Thyroid gland (tissue), 4 donors: ENCODE results near the gene DAGLA. TPM values are rescaled to one million over a fixed set of nuclear protein-coding genes. Genes with fewer than 3 reads are reported as not detected.

ENCODE experiments used
- DNase-seq, 2 donors: peaks; one replicate each; pipeline ENCODE4 v3.0.0-alpha.2; 2019
- H3K27ac ChIP-seq, 3 donors: fragments of 200-600 bp; sonication (generic); 1 replicate in 2 of 3; 2 replicates in 1 of 3; pipeline ENCODE4 v1.5.1; 2016 to 2019; ENCODE audit warnings: mild to moderate bottlenecking in 1 of 3, moderate library complexity in 1 of 3
- H3K27me3 ChIP-seq: fragments of 200-600 bp; sonication (generic); one replicate; pipeline ENCODE4 v1.5.1; 2019
- H3K36me3 ChIP-seq, 2 donors: fragments of 200-600 bp; sonication (generic); one replicate each; pipeline ENCODE4 v1.5.1; 2016 to 2019
- H3K4me1 ChIP-seq, 2 donors: fragments of 200-600 bp; sonication (generic); one replicate each; pipeline ENCODE4 v1.5.1; 2017 to 2019
- H3K4me3 ChIP-seq, 3 donors: fragments of 200-600 bp; sonication (generic); replicated peaks in 1 of 3; 1 replicate in 2 of 3; 2 replicates in 1 of 3; pipeline ENCODE4 v1.5.1; 2016; ENCODE audit warnings: mild to moderate bottlenecking in 1 of 3
- H3K9me3 ChIP-seq: fragments of 200-600 bp; sonication (generic); one replicate; pipeline ENCODE4 v1.5.1; 2017
- POLR2A ChIP-seq, 2 donors: fragments of 450-650 bp; IDR thresholded peaks; one replicate each; pipeline ENCODE4 v1.6.1; 2017; ENCODE audit warnings: antibody characterized with exemption in 2 of 2, mild to moderate bottlenecking in 2 of 2, moderate library complexity in 1 of 2
- WGBS, 2 donors: methylation state at CpG; one replicate each; pipeline ENCODE4 v1.1.5; 2017; 5-methylcytosine and 5-hydroxymethylcytosine counted together
- intact Hi-C: fragments of 100-400 bp; cut with DNase I; formaldehyde crosslinking; loops from one replicate; pipeline ENCODE4 v1.15.1; 2023
- total RNA-seq, 4 donors: library from RNA; depleted of rRNA; stranded (reverse); fragments of >200 nt; gene quantifications; one replicate each; pipeline ENCODE4 v1.2.3, GENCODE V29; 2016
- TF ChIP-seq, protein P1 (sequence below), 6 experiments: fragments of 200-600 bp in 3 of 6; fragments of 450-650 bp in 3 of 6; sonication (generic) in 3 of 6; IDR thresholded peaks; one replicate each; pipeline ENCODE4 v1.5.1; 2016 to 2019; ENCODE audit warnings: antibody characterized with exemption in 6 of 6, mild to moderate bottlenecking in 2 of 6, inconsistent platforms in 1 of 6, moderate library complexity in 1 of 6

DAGLA gene
- total RNA-seq, 4 donors from 2014 or later, result 1.7 to 2.8 (median 1.9) TPM

DNA sequence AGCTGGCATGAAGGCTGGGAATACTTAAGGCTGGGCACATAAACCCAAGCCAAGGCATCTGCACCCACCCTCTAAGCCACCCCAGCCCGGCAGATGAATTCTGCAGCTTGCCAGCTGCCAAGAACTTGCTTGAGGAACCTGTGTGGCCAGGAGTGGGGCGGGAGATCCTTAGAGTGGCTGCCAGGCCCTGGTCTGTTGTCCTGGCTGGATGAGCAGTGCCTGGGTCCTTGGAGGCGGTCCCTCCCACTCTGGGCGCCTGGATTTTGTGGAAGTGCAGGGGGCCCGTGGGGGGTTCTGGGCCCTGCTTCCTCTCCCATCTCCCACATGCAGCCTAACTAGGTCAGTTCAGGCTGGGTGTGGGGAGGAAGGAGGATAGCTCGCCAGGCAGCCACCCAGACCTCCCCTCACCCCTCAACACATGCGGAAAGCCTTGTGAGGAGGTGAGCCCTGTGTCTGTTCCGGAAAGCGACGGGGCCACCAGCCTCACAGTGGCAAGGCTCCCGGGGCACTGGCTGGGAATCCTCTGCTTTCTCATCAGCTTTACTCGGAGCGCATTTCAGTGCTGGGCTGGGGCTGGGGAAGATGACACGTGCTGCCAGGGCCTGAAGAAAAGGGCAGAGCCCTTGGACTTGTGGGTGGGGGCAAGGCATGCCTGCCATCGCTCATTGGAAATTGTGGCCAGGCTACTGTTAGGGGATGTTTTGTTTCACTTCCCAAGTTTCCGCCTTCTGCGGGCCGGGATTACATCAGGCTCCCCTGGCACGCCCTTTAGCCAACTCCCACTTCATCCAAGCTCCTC is 8.4 kb downstream of the DAGLA start:
- Histone ChIP-seq H3K4me1 (peaks cover 14 to 38% of the 10 kb centered on the region in 2 donors), H3K27me3 (no peaks in the 10 kb centered on the region), H3K36me3 (no peaks in the 10 kb centered on the region), H3K27ac (peak overlapping the region; percentile 60 to 79 (median 76)), H3K9me3 (no peaks in the 10 kb centered on the region), H3K4me3 (no peak overlapping the region)
- intact Hi-C loops, result no loop called here
- WGBS, 2 donors, result 35 to 53% methylated on average over 16 to 19 of the region's 19 CpGs
- no peak for TF ChIP-seq POLR2A (IDR thresholded peaks at IDR 0.05)
- TF ChIP-seq, protein P1, sequence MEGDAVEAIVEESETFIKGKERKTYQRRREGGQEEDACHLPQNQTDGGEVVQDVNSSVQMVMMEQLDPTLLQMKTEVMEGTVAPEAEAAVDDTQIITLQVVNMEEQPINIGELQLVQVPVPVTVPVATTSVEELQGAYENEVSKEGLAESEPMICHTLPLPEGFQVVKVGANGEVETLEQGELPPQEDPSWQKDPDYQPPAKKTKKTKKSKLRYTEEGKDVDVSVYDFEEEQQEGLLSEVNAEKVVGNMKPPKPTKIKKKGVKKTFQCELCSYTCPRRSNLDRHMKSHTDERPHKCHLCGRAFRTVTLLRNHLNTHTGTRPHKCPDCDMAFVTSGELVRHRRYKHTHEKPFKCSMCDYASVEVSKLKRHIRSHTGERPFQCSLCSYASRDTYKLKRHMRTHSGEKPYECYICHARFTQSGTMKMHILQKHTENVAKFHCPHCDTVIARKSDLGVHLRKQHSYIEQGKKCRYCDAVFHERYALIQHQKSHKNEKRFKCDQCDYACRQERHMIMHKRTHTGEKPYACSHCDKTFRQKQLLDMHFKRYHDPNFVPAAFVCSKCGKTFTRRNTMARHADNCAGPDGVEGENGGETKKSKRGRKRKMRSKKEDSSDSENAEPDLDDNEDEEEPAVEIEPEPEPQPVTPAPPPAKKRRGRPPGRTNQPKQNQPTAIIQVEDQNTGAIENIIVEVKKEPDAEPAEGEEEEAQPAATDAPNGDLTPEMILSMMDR (IDR thresholded peaks at IDR 0.05), result no peak
- DNase-seq, result peak; percentile 91 to 93

DNA sequence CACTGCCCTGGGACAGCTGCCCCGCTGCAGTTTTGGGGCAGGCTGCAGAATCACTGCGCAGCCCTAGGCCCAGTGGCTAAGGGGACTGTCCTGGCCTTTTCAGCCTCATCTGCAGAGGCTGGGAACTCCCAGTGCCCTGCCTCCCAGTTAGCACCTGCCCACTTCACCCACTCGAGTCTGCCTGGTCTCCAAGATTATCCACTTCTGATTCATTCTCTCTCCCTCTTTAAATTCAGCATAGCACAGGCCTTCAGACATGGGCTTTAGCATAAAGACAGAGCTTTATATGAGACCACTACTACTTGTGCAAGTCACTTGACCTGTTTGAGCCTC is 8.9 kb downstream of the DAGLA start:
- intact Hi-C loops, result no loop called here
- no peaks in the 10 kb centered on the region for H3K36me3 ChIP-seq
- no peaks in the 10 kb centered on the region for H3K9me3 ChIP-seq
- 46 to 56% methylated on average over 3 of the region's 3 CpGs for whole genome bisulfite sequencing, 2 donors
- peak overlapping the region; percentile 60 to 79 (median 76) for H3K27ac ChIP-seq
- no peaks in the 10 kb centered on the region for H3K27me3 ChIP-seq
- no peak for TF ChIP-seq POLR2A (IDR thresholded peaks at IDR 0.05)
- DNase-seq, result no peak
- peaks cover 19 to 44% of the 10 kb centered on the region in 2 donors for H3K4me1 ChIP-seq
- no peak overlapping the region for H3K4me3 ChIP-seq

DNA sequence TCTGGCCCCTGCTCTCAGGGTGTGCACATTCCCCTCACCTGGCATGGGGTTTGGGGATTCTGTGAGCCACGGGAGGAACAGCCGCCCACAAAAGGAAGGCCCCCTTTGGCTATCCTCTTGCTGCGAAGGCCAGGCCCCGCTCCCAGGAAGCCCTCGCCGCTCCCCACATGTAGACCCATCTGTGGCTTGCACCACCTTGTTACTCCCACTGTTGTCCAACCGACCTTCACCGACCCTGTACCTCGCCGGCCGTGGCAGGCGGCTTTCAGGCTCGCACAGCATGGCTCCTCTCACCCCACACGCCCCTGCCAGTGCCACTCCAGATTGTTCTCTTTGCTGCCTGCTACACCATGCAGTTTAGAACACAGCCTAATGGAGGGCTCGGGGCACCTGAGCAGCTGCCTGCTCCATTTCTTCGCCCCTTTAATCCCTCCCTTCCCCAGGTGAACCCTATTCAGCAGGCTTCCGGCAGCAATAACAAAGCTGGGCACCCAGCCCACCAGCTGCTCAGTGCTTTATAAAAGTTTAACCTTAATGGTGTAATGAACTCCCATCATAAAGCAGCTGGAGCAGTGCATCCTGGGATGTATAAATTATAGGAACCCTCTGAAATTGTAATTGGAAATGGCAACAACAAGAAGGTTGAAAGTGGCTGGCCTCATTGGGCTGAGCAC is 10.7 kb downstream of the DAGLA start:
- Histone ChIP-seq H3K27me3 (no peaks in the 10 kb centered on the region), H3K27ac (no peak overlapping the region), H3K4me1 (peaks cover 36 to 61% of the 10 kb centered on the region in 2 donors), H3K36me3 (no peaks in the 10 kb centered on the region), H3K4me3 (no peak overlapping the region), H3K9me3 (no peaks in the 10 kb centered on the region)
- intact Hi-C loops, result no loop called here
- TF ChIP-seq POLR2A (IDR thresholded peaks at IDR 0.05), result no peak
- TF ChIP-seq, protein P1 (IDR thresholded peaks at IDR 0.05), result no peak
- 88 to 89% methylated on average over 14 to 17 of the region's 17 CpGs for WGBS, 2 donors
- DNase-seq, result no peak

DNA sequence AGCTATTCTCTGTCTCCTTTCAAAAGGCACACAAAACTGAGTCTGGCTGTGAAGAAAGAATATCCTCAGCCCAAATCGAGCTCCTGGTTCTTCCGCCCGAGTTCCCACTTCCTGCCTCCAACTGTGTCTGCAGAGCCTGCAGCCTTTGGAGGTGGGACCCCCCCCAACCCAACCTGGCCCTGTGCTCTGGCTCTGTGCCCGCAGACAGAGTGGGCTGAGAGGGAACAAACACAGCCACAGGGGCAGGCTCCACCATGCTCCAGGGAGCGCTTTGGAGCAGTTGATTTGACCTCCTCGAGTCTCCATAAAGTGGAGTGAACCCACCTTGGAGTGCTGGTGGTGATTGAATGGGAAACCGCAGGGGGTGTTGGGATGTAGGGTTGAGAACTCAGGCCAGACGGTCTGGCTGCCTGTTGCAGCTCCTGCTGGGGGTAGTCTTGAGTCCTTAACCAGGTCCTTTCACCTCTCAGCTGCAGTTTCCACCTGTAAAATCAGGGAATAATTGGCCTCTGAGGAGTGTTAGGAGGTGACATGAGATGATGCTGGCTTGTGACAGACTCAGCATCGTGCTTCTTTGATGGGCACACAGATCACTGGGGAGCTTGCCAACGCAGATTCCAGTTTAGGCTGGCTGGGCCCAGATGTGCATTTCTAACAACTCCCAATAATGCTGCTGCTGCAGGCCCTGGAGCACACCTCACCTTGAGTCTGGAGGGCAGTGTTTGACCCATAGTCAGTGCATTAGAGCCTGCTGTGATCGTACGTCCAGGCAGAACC is 11.4 kb downstream of the DAGLA start:
- Histone ChIP-seq H3K4me1 (peaks cover 40 to 68% of the 10 kb centered on the region in 2 donors), H3K36me3 (no peaks in the 10 kb centered on the region), H3K4me3 (no peak overlapping the region), H3K9me3 (no peaks in the 10 kb centered on the region), H3K27ac (peak overlapping the region in 1 of 3 donors; percentile 11), H3K27me3 (no peaks in the 10 kb centered on the region)
- intact Hi-C loops, result no loop called here
- 42 to 46% methylated on average over 6 to 11 of the region's 12 CpGs for WGBS, 2 donors
- peak; percentile 45 to 68 for DNase-seq
- TF ChIP-seq, protein P1 (IDR thresholded peaks at IDR 0.05), result no peak
- no peak for TF ChIP-seq POLR2A (IDR thresholded peaks at IDR 0.05)

DNA sequence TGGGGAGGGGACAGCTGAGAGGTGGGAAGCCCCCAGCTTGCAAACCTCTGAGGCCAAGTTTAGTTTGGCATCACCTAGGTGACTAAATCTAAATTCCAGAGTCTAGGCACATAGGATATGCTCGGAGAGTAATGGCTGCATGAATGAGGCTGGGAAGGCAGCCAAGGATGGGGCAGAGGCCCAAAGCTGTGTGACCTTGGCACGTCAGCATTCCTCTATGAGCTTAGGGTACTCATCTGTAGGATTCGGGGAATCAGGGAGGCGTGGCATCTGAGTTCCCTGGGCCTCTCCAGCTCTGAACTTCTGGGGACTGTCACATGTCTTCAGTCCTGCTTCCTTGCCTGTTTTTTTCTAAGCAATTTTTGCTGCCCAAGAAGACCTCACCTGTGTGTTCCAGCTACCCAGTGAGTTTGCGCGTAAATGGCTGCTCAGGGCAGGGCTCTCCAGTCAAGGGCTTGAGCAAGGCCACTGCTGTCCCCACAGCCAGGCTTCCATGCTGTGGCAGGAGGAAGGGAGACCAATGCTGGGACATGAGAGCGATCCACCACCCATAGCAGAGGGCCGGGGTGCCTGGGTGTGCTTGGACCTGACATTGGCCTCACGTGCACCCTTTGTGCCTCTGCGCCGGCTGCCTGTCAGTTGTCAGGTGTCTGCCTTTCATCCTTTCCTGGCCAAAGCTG is 13.9 kb downstream of the DAGLA start:
- DNase-seq, result peak; percentile 88
- peak overlapping the region; percentile 71 to 91 (median 78) for H3K27ac ChIP-seq
- intact Hi-C loops, result no loop called here
- WGBS, 2 donors, result 62 to 68% methylated on average over 11 of the region's 11 CpGs
- no peak for TF ChIP-seq POLR2A (IDR thresholded peaks at IDR 0.05)
- TF ChIP-seq, protein P1 (IDR thresholded peaks at IDR 0.05), result no peak
- H3K9me3 ChIP-seq, result no peaks in the 10 kb centered on the region
- no peaks in the 10 kb centered on the region for H3K36me3 ChIP-seq
- H3K4me3 ChIP-seq, result no peak overlapping the region
- no peaks in the 10 kb centered on the region for H3K27me3 ChIP-seq
- H3K4me1 ChIP-seq, result peaks cover 33 to 75% of the 10 kb centered on the region in 2 donors
